ENCODE data around the gene SEC31A. TPM values are rescaled to one million over a fixed set of nuclear protein-coding genes. Genes with fewer than 3 reads are reported as not detected.
"Not testable (repeated sequence)": the region's sequence is repeated elsewhere in the genome, so short reads cannot be mapped to it uniquely, and the experiment has no call there.

SEC31A gene
- total RNA-seq, 2 experiments from 2014 or later, result 87.8 to 88.1 TPM

- no peaks in the 10 kb centered on the region for H3K9me3 Mint-ChIP-seq
- no peaks in the 10 kb centered on the region for H3K27me3 Mint-ChIP-seq
- no peak for DNase-seq
- peak overlapping the region; percentile 95 for H3K27ac Mint-ChIP-seq
- ChIA-PET CTCF (interaction anchor here (0.9 to 1.1 kb wide), 3 partner anchors 8 to 40 kb away, joined by 3 to 4 read pairs (median 4); partner anchors contain the start of gene THAP9), POLR2A (interaction anchor here (1.3 to 1.4 kb wide), 2 partner anchors 8 to 12 kb away, joined by 4 to 5 read pairs; partner anchors contain the start of gene THAP9)
- intact Hi-C loops (cut with micrococcal nuclease), result no loop called here
- peaks cover 28% of the 10 kb centered on the region for H3K36me3 Mint-ChIP-seq
- peaks cover 32% of the 10 kb centered on the region for H3K4me1 Mint-ChIP-seq (ENCODE audit: low read depth)
- peak overlapping the region; percentile 6 for H3K4me3 Mint-ChIP-seq
Measured at GRCh38 chr4:82892467-82892802, 1.5 kb upstream of the SEC31A start.

- intact Hi-C loops (cut with micrococcal nuclease), result loop anchor here (1.0 to 2.0 kb wide), 6 partner anchors 8 to 463 kb away; partner anchors contain the start of gene THAP9
- DNase-seq, result no peak
- H3K9me3 Mint-ChIP-seq, result no peaks in the 10 kb centered on the region
- H3K4me3 Mint-ChIP-seq, result peak overlapping the region; percentile 95
- ChIA-PET CTCF (interaction anchor here (0.5 to 1.1 kb wide), 3 partner anchors 8 to 40 kb away, joined by 3 to 4 read pairs (median 4); partner anchors contain the start of gene THAP9), POLR2A (interaction anchor here (1.3 to 1.4 kb wide), 2 partner anchors 8 to 13 kb away, joined by 4 to 5 read pairs; partner anchors contain the start of gene THAP9)
- peaks cover 32% of the 10 kb centered on the region for H3K4me1 Mint-ChIP-seq (ENCODE audit: low read depth)
- peak overlapping the region; percentile 95 for H3K27ac Mint-ChIP-seq
- H3K36me3 Mint-ChIP-seq, result peaks cover 26% of the 10 kb centered on the region
- no peaks in the 10 kb centered on the region for H3K27me3 Mint-ChIP-seq
Measured at GRCh38 chr4:82891707-82892466, 934 bp upstream of the SEC31A start.

- CTCF ChIA-PET, result interaction anchor here (1.0 kb wide), 1 partner anchor 38 kb away, joined by 4 read pairs; no protein-coding TSS in a partner anchor
Measured at GRCh38 chr4:82890528-82890900, 439 bp downstream of the SEC31A start.

GRCh38 chr4:82889287-82889686 lies 1.7 kb downstream of the SEC31A start:
- no peaks in the 10 kb centered on the region for H3K9me3 Mint-ChIP-seq
- intact Hi-C loops (cut with micrococcal nuclease), result no loop called here
- peaks cover 11% of the 10 kb centered on the region for H3K36me3 Mint-ChIP-seq
- no peak overlapping the region for H3K27ac Mint-ChIP-seq
- peak overlapping the region; percentile 95 for H3K4me3 Mint-ChIP-seq
- ChIA-PET CTCF (interaction anchor here (0.7 to 1.9 kb wide), 5 partner anchors 10 to 532 kb away, joined by 3 to 6 read pairs (median 5); partner anchors contain the start of gene COPS4), POLR2A (interaction anchor here (0.6 to 2.3 kb wide), 2 partner anchors 11 to 394 kb away, joined by 4 to 8 read pairs; partner anchors contain the start of gene THAP9)
- no peak for DNase-seq
- peaks cover 47% of the 10 kb centered on the region for H3K4me1 Mint-ChIP-seq (ENCODE audit: low read depth)
- no peaks in the 10 kb centered on the region for H3K27me3 Mint-ChIP-seq

More at GRCh38 chr4:82890528-82890900, 439 bp downstream of the SEC31A start:
- H3K27ac Mint-ChIP-seq, result peak overlapping the region; percentile 95
- POLR2A ChIA-PET, result interaction anchor here (0.7 to 2.3 kb wide), 3 partner anchors 10 to 123 kb away, joined by 3 to 8 read pairs (median 3); partner anchors contain the start of gene THAP9
- peaks cover 18% of the 10 kb centered on the region for H3K36me3 Mint-ChIP-seq
- H3K9me3 Mint-ChIP-seq, result no peaks in the 10 kb centered on the region
- intact Hi-C loops (cut with micrococcal nuclease), result loop anchor here (2.0 kb wide), 1 partner anchor 14 kb away; no protein-coding TSS in a partner anchor
- DNase-seq, result no peak
- H3K4me1 Mint-ChIP-seq (ENCODE audit: low read depth), result peaks cover 41% of the 10 kb centered on the region
- H3K27me3 Mint-ChIP-seq, result no peaks in the 10 kb centered on the region
- peak overlapping the region; percentile 95 for H3K4me3 Mint-ChIP-seq

- no peak overlapping the region for H3K27ac Mint-ChIP-seq
- H3K27me3 Mint-ChIP-seq, result no peaks in the 10 kb centered on the region
- no peak for DNase-seq
- POLR2A ChIA-PET, result no interaction called here
- CTCF ChIA-PET, result interaction anchor here (0.6 to 1.5 kb wide), 4 partner anchors 10 to 34 kb away, joined by 3 to 5 read pairs (median 4); no protein-coding TSS in a partner anchor
- peaks cover 9% of the 10 kb centered on the region for H3K36me3 Mint-ChIP-seq
- H3K4me1 Mint-ChIP-seq (ENCODE audit: low read depth), result peaks cover 39% of the 10 kb centered on the region
- intact Hi-C loops (cut with micrococcal nuclease), result no loop called here
- no peaks in the 10 kb centered on the region for H3K9me3 Mint-ChIP-seq
- no peak overlapping the region for H3K4me3 Mint-ChIP-seq
Measured at GRCh38 chr4:82886147-82886942, 4.6 kb downstream of the SEC31A start.

GRCh38 chr4:82885410-82885809 lies 5.5 kb downstream of the SEC31A start:
- no peaks in the 10 kb centered on the region for H3K27me3 Mint-ChIP-seq
- CTCF ChIA-PET, result interaction anchor here (0.8 to 1.5 kb wide), 2 partner anchors 14 to 382 kb away, joined by 4 to 5 read pairs; no protein-coding TSS in a partner anchor
- intact Hi-C loops (cut with micrococcal nuclease), result no loop called here
- POLR2A ChIA-PET, result interaction anchor here (0.7 to 1.0 kb wide), 2 partner anchors 73 to 388 kb away, joined by 3 read pairs; no protein-coding TSS in a partner anchor
- DNase-seq, result no peak
- no peaks in the 10 kb centered on the region for H3K9me3 Mint-ChIP-seq
- peaks cover 6% of the 10 kb centered on the region for H3K36me3 Mint-ChIP-seq
- H3K4me1 Mint-ChIP-seq (ENCODE audit: low read depth), result peaks cover 39% of the 10 kb centered on the region
- no peak overlapping the region for H3K4me3 Mint-ChIP-seq
- no peak overlapping the region for H3K27ac Mint-ChIP-seq

GRCh38 chr4:82868572-82868971 lies 22.4 kb downstream of the SEC31A start:
- no peak for DNase-seq
- Mint-ChIP-seq H3K36me3 (peaks cover 43% of the 10 kb centered on the region), H3K4me1 (ENCODE audit: low read depth) (peaks cover 25% of the 10 kb centered on the region), H3K27me3 (no peaks in the 10 kb centered on the region), H3K27ac (no peak overlapping the region), H3K9me3 (no peaks in the 10 kb centered on the region), H3K4me3 (no peak overlapping the region)
- CTCF ChIA-PET, result no interaction called here
- intact Hi-C loops (cut with micrococcal nuclease), result loop anchor here (10.0 kb wide), 1 partner anchor 494 kb away; the partner anchor contains the start of gene HNRNPD
- POLR2A ChIA-PET, result no interaction called here

GRCh38 chr4:82866706-82867385 lies 24.1 kb downstream of the SEC31A start:
- Mint-ChIP-seq H3K9me3 (no peaks in the 10 kb centered on the region), H3K27me3 (no peaks in the 10 kb centered on the region), H3K4me3 (no peak overlapping the region), H3K36me3 (peaks cover 49% of the 10 kb centered on the region), H3K4me1 (ENCODE audit: low read depth) (peaks cover 25% of the 10 kb centered on the region), H3K27ac (peak overlapping the region; percentile 54)
- ChIA-PET POLR2A (no interaction called here), CTCF (interaction anchor here (0.6 kb wide), 1 partner anchor 400 kb away, joined by 3 read pairs; no protein-coding TSS in a partner anchor)
- intact Hi-C loops (cut with micrococcal nuclease), result loop anchor here (10.0 kb wide), 1 partner anchor 492 kb away; the partner anchor contains the start of gene HNRNPD
- no peak for DNase-seq

- CTCF ChIA-PET, result interaction anchor here (1.4 kb wide), 3 partner anchors 14 to 416 kb away, joined by 3 to 5 read pairs (median 5); partner anchors contain the start of gene COPS4
- not testable (repeated sequence) for H3K9me3 Mint-ChIP-seq, H3K27me3 Mint-ChIP-seq, H3K4me3 Mint-ChIP-seq
- POLR2A ChIA-PET, result interaction anchor here (0.9 kb wide), 1 partner anchor 169 kb away, joined by 3 read pairs; the partner anchor contains the start of gene COPS4
- intact Hi-C loops (cut with micrococcal nuclease), result loop anchor here (10.0 kb wide), 1 partner anchor 491 kb away; the partner anchor contains the start of gene HNRNPD
- Mint-ChIP-seq H3K36me3 (peaks cover 51% of the 10 kb centered on the region), H3K4me1 (ENCODE audit: low read depth) (peaks cover 25% of the 10 kb centered on the region), H3K27ac (peak overlapping the region; percentile 69)
- DNase-seq, result peak; percentile 38
Measured at GRCh38 chr4:82866033-82866432, 24.9 kb downstream of the SEC31A start.

GRCh38 chr4:82865592-82865991 lies 25.4 kb downstream of the SEC31A start:
- no peaks in the 10 kb centered on the region for H3K9me3 Mint-ChIP-seq
- H3K36me3 Mint-ChIP-seq, result peaks cover 47% of the 10 kb centered on the region
- H3K27ac Mint-ChIP-seq, result peak overlapping the region; percentile 69
- H3K4me1 Mint-ChIP-seq (ENCODE audit: low read depth), result peaks cover 25% of the 10 kb centered on the region
- POLR2A ChIA-PET, result interaction anchor here (0.9 kb wide), 1 partner anchor 169 kb away, joined by 3 read pairs; the partner anchor contains the start of gene COPS4
- H3K27me3 Mint-ChIP-seq, result no peaks in the 10 kb centered on the region
- DNase-seq, result peak; percentile 20
- intact Hi-C loops (cut with micrococcal nuclease), result loop anchor here (1.0 to 10.0 kb wide), 2 partner anchors 35 to 491 kb away; partner anchors contain the start of genes HNRNPD and THAP9
- no peak overlapping the region for H3K4me3 Mint-ChIP-seq
- CTCF ChIA-PET, result interaction anchor here (1.4 kb wide), 3 partner anchors 13 to 417 kb away, joined by 3 to 5 read pairs (median 5); partner anchors contain the start of gene COPS4

All from activated CD4-positive, alpha-beta memory T cell treated with anti-CD3 and anti-CD28 coated beads for 36 hours (primary cell).